ENCODE data around the gene SAP30.

The SAP30 gene

DNA sequence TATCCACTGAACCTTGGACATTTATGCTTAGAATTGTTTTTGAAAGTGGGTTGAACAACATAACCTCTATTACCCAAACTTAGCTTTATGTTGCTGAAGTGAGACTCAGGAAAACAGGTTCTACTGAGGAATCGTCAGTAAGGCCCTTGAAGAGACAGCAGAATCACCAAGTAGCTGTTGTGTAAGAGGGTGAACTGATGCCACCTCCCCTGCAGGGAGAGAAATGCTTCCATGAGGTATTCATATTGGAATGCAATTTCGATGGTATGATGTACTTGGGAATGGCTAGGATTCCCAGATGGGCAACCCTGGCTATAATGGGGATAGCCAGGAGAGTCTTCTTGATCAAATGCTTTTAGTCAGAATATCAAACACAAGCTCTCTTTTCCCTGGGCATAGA lies 32.3 kb downstream of the SAP30 start:
- TF ChIP-seq, protein P1, sequence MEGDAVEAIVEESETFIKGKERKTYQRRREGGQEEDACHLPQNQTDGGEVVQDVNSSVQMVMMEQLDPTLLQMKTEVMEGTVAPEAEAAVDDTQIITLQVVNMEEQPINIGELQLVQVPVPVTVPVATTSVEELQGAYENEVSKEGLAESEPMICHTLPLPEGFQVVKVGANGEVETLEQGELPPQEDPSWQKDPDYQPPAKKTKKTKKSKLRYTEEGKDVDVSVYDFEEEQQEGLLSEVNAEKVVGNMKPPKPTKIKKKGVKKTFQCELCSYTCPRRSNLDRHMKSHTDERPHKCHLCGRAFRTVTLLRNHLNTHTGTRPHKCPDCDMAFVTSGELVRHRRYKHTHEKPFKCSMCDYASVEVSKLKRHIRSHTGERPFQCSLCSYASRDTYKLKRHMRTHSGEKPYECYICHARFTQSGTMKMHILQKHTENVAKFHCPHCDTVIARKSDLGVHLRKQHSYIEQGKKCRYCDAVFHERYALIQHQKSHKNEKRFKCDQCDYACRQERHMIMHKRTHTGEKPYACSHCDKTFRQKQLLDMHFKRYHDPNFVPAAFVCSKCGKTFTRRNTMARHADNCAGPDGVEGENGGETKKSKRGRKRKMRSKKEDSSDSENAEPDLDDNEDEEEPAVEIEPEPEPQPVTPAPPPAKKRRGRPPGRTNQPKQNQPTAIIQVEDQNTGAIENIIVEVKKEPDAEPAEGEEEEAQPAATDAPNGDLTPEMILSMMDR (IDR thresholded peaks at IDR 0.05; ENCODE audit: low read depth, low read length), result no peak
- no peak for DNase-seq (ENCODE audit: extremely low read depth, low read depth)

DNA sequence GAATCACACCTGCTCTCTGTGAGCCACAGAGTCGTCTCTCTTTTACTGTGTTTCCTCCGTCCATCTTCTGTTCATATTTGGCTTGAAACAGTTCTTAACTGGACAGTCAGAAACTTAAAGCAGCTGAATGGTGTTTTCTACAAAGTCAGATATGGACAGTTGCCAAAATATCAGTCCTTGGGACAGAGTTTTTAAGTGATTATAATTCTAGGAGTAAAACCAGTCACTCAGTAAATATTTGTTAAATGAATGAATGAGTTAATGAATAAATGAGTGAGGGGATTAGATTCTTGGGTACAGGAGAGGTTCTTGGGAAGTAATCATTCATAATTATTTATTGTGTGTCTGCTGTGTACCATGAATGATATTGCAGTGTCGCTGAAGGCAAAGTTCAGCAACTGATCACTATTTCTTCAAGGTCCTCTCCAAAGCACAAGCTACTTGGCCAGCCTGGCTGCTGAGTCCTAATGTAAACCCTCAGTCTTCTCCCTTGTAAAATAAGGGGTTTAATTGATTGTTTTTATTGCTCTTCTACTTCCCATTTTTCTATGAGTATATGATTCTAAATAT lies 33.6 kb downstream of the SAP30 start:
- TF ChIP-seq, protein P1 (IDR thresholded peaks at IDR 0.05; ENCODE audit: low read depth, low read length), result no peak
- no peak for DNase-seq (ENCODE audit: extremely low read depth, low read depth)

DNA sequence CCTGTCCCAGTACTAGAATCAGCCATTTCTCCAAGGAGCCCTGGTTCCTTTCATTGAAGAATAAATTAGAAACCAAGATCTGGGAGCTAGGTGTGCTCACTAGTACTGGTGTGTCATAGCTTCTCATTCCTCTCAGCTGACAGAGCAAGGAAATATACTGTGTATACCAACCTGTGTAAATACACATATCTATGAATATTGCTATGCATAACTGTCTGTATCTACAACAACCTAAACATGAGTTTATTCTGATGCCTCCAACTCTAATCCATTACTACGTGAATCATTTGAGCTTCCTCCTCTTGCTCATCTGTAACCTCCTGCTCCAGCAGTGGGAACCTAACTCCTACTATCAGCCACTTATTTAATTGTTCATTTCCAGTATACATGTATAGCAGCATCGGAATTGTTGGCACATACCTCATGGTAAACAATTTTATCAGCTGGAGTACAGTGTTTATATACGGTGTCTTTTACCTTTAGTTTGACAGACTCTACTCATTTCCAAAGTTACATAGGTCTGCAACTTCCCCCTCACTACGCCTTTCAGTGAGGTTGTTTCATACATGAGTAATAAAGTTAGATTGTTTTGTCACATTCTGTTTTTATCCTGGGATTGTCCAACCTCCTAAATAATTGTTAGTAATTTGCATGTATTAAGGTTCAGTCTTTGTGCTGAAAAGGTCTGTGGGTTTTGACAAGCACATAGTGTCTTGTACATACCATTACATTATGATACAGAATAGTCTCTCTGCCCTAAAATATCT lies 35.3 kb downstream of the SAP30 start:
- TF ChIP-seq, protein P1 (IDR thresholded peaks at IDR 0.05; ENCODE audit: low read depth, low read length), result no peak
- DNase-seq (ENCODE audit: extremely low read depth, low read depth), result no peak

DNA sequence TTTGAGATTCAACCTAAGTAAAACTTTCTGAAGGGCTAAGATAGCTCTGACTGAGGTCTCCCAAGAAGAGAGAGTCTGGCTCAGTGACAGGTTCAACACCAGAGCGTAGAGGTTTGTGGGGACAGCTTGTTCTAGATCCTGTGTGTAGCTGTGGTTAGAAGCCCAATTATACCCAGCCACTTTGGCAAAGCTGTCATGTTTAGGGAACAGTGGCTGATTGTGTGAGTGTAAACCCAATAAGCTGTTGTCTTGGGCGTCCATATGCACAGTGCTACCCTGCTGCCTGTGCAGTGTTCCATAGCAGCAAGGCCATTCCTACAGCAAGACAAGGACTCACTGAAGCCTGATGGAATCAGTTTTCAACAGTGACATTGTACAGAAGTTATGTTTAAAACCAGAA lies 39.3 kb downstream of the SAP30 start:
- TF ChIP-seq, protein P1 (IDR thresholded peaks at IDR 0.05; ENCODE audit: low read depth, low read length), result no peak
- no peak for DNase-seq (ENCODE audit: extremely low read depth, low read depth)

DNA sequence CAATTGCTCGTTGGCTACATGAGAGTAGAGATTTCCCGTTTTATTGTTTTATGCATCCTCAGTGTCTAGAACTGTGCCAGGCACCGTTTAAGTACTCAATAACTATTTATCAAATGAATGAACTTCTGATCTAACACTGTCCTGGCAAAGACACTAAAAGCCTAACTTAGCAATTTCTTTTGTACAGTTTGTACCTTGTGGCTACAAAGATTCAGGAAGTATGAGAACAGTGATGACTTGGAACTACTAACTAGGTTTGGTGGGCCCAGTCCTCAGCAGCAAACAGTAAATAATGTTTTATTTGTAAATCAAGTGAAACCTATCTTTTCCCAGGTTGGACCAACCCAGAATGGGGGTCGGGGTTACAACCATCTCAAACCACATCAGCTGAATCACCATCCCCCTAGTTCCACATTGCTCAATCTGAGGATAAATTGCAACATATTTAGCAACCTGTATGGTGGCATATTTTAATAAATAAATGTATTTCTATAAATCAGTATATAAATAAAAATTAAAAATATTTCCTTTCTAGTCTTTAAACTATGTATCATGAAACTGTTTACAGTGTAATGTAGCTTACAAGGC lies 40.4 kb downstream of the SAP30 start:
- TF ChIP-seq, protein P1 (IDR thresholded peaks at IDR 0.05; ENCODE audit: low read depth, low read length), result no peak
- DNase-seq (ENCODE audit: extremely low read depth, low read depth), result no peak

DNA sequence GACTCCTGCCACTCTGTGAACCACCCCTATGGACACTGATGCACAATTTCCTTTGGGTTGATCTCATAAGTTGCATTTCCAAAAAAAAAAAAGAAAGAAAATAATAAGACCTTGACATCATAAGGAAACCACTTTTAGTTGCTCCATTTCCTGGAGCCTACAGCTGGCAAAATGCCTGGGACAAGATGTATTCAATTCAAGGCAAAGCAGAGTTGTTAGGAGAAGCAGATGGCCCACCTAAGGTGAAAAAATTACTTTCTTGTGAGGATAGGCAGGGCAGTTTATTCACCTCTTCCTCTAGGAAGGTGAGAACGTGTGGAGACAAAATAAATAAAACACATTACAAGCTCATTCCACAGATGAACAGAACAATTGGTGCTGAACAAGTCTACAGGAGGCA lies 42.3 kb downstream of the SAP30 start:
- TF ChIP-seq, protein P1 (IDR thresholded peaks at IDR 0.05; ENCODE audit: low read depth, low read length), result no peak
- no peak for DNase-seq (ENCODE audit: extremely low read depth, low read depth)

DNA sequence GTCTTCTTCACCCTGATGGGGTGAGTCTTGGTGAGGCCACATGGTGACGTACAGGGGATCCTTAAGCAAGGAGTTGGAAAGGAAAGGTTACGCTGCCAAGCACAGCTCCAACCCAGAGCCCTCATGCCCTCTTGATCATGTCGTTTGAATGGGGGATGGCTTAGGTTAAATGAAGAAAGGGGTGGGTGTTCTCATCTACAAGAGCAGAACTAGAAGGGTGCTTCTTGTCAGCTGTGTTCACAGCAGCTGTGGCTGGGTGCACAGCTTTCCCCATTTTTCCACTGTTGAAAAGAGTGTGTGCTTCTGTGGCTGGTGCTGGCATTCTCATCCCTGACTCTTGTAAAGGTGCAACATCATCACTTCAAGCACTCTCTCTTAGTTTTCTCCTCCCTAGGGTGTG lies 43.7 kb downstream of the SAP30 start:
- TF ChIP-seq, protein P1 (IDR thresholded peaks at IDR 0.05; ENCODE audit: low read depth, low read length), result no peak
- DNase-seq (ENCODE audit: extremely low read depth, low read depth), result no peak
